ENCODE data around the gene ZNF48.
A peak's percentile ranks its signal among the peaks of the same experiment; 100 is the strongest.

ZNF48 gene

DNA sequence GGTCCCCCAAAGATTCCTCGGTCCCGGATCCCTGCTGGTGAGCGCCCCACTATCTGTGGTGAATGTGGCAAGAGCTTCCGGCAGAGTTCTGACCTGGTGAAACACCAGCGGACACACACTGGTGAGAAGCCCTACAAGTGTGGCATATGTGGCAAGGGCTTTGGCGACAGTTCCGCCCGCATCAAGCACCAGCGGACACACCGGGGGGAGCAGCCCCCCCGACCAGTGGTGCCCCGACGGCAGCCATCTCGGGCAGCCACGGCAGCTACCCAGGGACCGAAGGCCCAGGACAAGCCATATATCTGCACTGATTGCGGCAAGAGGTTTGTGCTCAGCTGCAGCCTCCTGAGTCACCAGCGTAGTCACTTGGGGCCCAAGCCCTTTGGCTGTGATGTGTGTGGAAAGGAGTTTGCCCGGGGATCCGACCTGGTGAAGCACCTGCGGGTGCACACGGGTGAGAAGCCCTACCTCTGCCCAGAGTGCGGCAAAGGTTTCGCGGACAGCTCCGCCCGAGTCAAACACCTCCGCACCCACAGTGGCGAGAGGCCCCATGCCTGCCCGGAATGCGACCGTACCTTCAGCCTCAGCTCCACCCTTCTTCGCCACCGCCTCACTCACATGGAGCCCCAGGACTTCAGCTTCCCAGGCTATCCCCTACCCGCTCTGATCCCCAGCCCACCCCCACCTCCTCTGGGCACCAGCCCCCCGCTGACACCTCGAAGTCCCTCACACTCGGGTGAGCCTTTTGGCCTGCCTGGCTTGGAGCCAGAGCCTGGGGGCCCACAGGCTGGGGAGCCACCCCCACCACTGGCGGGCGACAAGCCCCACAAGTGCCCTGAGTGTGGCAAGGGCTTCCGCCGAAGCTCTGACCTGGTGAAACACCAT lies 2.8 kb downstream of the ZNF48 start:
- no peak for DNase-seq
- TF ChIP-seq POLR2A (IDR thresholded peaks at IDR 0.05; ENCODE audit: low read length), result no peak
- no peak for TF ChIP-seq GATA1 (IDR thresholded peaks at IDR 0.05; ENCODE audit: low read depth, low read length)

DNA sequence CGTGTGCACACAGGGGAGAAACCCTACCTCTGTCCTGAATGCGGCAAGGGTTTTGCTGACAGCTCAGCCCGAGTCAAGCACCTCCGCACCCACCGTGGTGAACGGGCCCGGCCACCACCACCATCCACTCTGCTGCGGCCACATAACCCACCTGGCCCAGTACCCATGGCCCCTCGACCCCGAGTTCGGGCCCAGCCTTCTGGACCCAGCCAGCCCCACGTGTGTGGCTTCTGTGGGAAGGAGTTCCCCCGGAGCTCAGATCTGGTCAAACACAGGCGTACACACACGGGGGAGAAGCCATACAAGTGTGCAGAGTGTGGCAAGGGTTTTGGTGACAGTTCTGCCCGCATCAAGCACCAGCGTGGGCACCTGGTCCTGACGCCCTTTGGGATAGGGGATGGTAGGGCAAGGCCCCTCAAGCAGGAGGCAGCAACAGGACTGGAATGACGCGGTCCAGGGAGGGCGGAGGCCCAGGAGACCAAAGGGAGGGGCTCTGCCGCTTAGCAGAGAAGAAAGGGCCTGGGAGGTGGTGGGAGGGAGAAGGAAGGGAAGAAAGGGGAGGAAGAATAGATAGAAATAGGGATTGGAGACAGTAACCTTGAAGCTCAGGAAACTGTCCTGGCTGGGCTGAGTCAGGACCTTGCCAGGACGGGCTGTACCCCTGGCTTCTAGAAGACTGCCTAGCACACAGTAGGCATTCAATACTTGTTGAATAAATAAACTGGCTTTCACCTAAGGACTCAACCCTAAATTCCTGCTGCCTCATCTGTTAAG lies 3.6 kb downstream of the ZNF48 start:
- TF ChIP-seq POLR2A (IDR thresholded peaks at IDR 0.05; ENCODE audit: low read length) (no peak), GATA1 (IDR thresholded peaks at IDR 0.05; ENCODE audit: low read depth, low read length) (no peak)
- DNase-seq, result no peak

- TF ChIP-seq POLR2A (IDR thresholded peaks at IDR 0.05; ENCODE audit: low read length) (no peak), GATA1 (IDR thresholded peaks at IDR 0.05; ENCODE audit: low read depth, low read length) (no peak)
- DNase-seq, result no peak
Observed at GRCh38 chr16:30399435-30400186, 4.4 kb downstream of the ZNF48 start.

- no peak for TF ChIP-seq GATA1 (IDR thresholded peaks at IDR 0.05; ENCODE audit: low read depth, low read length)
- TF ChIP-seq POLR2A (IDR thresholded peaks at IDR 0.05; ENCODE audit: low read length), result no peak
- no peak for DNase-seq
Observed at GRCh38 chr16:30401768-30402425, 6.7 kb downstream of the ZNF48 start.

DNA sequence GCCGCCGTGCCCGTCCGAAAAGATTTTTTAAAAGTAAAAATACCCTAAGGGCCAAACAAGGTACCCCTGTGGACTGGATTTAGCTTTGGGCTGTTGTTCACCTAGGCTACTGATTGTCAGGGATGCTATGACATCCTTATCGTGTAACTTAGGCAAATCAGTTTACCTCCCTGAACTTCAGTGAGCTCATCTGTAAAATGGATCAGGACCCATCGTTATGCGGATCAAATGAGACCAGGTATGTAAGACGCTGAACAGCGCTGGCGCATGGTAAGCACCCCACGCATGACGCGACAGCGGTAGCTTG lies 11.5 kb downstream of the ZNF48 start:
- no peak for DNase-seq
- TF ChIP-seq GATA1 (IDR thresholded peaks at IDR 0.05; ENCODE audit: low read depth, low read length) (no peak), POLR2A (IDR thresholded peaks at IDR 0.05; ENCODE audit: low read length) (no peak)

- DNase-seq, result peak; percentile 93 to 96
- TF ChIP-seq GATA1 (IDR thresholded peaks at IDR 0.05; ENCODE audit: low read depth, low read length) (no peak), POLR2A (IDR thresholded peaks at IDR 0.05; ENCODE audit: low read length) (peak; percentile 71)
Observed at GRCh38 chr16:30407102-30407803, 12.0 kb downstream of the ZNF48 start, which contains the start of gene ZNF771. Gene ZNF771 (plus strand): TSS chr16:30407606. CDS start chr16:30408054, 448 bp downstream.

- TF ChIP-seq GATA1 (IDR thresholded peaks at IDR 0.05; ENCODE audit: low read depth, low read length) (no peak), POLR2A (IDR thresholded peaks at IDR 0.05; ENCODE audit: low read length) (peak; percentile 9)
Observed at GRCh38 chr16:30407804-30408534, 12.7 kb downstream of the ZNF48 start.

DNA sequence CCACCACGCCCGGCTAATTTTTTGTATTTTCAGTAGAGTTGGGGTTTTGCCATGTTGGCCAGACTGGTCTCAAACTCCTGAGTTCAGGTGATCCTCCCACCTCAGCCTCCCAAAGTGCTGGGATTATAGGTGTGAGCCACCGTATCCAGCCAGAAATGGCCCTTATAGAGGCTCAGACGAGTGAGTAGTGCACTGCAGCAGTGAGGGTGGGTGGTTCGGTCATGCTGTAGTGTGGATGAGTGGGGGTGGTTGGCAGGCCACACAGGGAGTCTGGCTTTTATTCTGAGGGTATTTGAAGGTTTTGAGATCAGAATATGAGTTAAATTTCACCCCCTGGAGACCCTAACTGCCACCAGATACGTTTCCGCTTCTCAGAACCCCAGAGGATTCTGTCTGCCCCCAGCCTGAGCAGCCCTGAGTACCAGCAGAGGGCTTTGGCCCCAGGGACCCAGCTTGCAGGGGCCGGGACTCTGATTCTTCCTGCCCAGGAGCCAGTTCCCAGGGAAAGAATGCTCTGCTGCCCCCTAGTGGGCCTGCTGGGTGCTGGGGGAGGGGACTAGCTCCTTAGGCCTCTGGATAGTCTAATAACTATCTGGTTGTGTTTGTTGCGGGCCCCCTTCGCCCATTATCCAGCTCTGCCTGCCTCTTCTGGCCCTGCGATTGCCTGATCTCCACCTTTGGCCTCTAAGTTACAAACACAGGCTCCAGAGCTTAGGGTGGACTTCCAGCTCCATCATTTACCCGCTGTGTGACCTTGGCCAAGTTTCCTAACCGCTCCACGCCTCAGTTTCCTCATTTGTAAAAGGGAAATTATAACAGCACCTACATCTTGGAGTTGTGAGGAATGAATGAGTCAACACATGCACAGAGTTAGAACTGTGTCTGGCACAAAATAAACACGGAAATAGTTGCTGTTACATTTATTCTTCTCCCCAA lies 14.2 kb downstream of the ZNF48 start:
- DNase-seq, result peak; percentile 88 to 93
- no peak for TF ChIP-seq GATA1 (IDR thresholded peaks at IDR 0.05; ENCODE audit: low read depth, low read length)
- TF ChIP-seq POLR2A (IDR thresholded peaks at IDR 0.05; ENCODE audit: low read length), result no peak

More at GRCh38 chr16:30407804-30408534, 12.7 kb downstream of the ZNF48 start:
- no peak for DNase-seq

DNA sequence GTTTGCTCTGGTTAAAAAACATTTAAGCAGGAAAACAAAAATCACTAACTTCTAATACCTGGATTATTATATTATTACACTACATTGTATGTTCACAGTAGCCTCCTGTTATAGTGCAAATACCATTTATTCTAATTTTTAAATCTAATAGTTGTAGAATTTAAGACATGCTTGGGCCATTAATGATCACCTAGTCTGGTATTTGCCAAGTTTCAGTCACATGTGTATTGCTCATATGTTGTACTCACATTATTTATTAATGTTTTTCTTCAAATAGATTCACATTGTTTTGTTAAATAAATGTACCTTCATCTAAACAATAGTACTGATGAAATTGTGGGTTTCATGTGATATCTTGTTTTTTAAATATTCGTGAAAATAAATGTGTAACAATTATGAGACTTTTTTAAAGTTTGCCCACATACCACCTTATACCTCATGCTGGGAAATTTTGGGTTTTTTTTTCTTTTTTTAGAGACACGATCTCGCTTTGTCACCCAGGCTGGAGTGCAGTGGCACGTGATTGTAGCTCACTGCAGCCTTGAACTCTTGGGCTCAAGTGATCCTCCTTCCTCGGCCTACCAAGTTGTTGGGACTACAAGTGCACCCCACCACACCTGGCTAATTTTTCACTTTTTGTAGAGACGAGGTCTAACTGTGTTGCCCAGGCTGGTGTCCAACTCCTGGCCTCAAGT lies 18.0 kb downstream of the ZNF48 start:
- no peak for DNase-seq
- TF ChIP-seq POLR2A (IDR thresholded peaks at IDR 0.05; ENCODE audit: low read length) (no peak), GATA1 (IDR thresholded peaks at IDR 0.05; ENCODE audit: low read depth, low read length) (no peak)

GRCh38 chr16:30414159-30414558 lies 18.9 kb downstream of the ZNF48 start:
- no peak for TF ChIP-seq GATA1 (IDR thresholded peaks at IDR 0.05; ENCODE audit: low read depth, low read length)
- no peak for TF ChIP-seq POLR2A (IDR thresholded peaks at IDR 0.05; ENCODE audit: low read length)
- no peak for DNase-seq

All from erythroblast (primary cell).